Endothelial cell of umbilical vein (primary cell): ENCODE measurements around the gene ZNF57.

Source experiments
- EZH2 ChIP-seq: IDR thresholded peaks from 2 replicates; pipeline ENCODE4 v1.6.1; 2012; ENCODE audit warnings: borderline replicate concordance, low read depth, mild to moderate bottlenecking, moderate library complexity, low read length, inconsistent platforms; ENCODE audit not compliant: severe bottlenecking
- JUN ChIP-seq: IDR thresholded peaks from 2 replicates; pipeline ENCODE4 v1.6.1; 2011; ENCODE audit warnings: borderline replicate concordance, low read depth; ENCODE audit not compliant: insufficient read length, insufficient read depth
- POLR2A ChIP-seq: IDR thresholded peaks from 2 replicates; pipeline ENCODE4 v1.6.1; 2012; ENCODE audit warnings: low read depth, mild to moderate bottlenecking, control low read depth, low read length
- POLR2AphosphoS5 ChIP-seq: IDR thresholded peaks from 2 replicates; pipeline ENCODE4 v1.6.1; 2012; ENCODE audit warnings: low read depth, mild to moderate bottlenecking, control low read depth, low read length, moderate library complexity; ENCODE audit not compliant: insufficient read depth
- TF ChIP-seq, protein P1 (sequence below), 2 donors: IDR thresholded peaks; 1 replicate in 1 of 2; 2 replicates in 1 of 2; pipeline ENCODE4 v1.5.1; 2011; ENCODE audit warnings: low read length in 2 of 2, mild to moderate bottlenecking in 2 of 2, moderate library complexity in 2 of 2, control low read depth in 1 of 2, inconsistent platforms in 1 of 2, low read depth in 1 of 2; ENCODE audit not compliant: insufficient read depth in 1 of 2; ENCODE audit errors: extremely low read depth in 1 of 2

DNA sequence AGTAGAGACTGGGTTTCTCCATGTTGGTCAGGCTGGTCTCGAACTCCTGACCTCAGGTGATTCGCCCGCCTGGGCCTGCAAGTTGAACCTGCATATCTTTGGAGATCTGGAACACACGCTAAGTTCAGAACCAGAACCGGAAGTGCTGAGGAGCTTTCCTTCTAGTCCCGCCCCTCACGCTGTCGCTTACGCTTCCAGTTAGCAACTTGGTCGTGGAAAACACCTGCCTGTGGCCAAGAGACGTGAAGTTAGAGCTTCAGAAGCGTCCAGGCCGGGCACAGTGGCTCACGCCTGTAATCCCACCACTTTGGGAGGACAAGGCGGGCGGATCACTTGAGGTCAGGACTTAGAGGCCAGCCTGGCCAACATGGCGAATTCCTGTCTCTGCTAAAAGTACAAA, 15.0 kb upstream of the ZNF57 start:
- TF ChIP-seq JUN (no peak), POLR2AphosphoS5 (no peak), POLR2A (no peak), EZH2 (no peak)
- TF ChIP-seq, protein P1, sequence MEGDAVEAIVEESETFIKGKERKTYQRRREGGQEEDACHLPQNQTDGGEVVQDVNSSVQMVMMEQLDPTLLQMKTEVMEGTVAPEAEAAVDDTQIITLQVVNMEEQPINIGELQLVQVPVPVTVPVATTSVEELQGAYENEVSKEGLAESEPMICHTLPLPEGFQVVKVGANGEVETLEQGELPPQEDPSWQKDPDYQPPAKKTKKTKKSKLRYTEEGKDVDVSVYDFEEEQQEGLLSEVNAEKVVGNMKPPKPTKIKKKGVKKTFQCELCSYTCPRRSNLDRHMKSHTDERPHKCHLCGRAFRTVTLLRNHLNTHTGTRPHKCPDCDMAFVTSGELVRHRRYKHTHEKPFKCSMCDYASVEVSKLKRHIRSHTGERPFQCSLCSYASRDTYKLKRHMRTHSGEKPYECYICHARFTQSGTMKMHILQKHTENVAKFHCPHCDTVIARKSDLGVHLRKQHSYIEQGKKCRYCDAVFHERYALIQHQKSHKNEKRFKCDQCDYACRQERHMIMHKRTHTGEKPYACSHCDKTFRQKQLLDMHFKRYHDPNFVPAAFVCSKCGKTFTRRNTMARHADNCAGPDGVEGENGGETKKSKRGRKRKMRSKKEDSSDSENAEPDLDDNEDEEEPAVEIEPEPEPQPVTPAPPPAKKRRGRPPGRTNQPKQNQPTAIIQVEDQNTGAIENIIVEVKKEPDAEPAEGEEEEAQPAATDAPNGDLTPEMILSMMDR (IDR thresholded peaks at IDR 0.05; ENCODE audit: extremely low read depth in 1 of 2, insufficient read depth in 1 of 2, low read depth in 1 of 2, low read length in 2 of 2), result no peak
